BE2C (cell line): ENCODE data around the gene BIN1.

ENCODE experiments used
- DNase-seq: peaks from one replicate; pipeline ENCODE4 v3.0.0-alpha.2; 2020
- H3K27me3 ChIP-seq: fragments of 250-450 bp; sonication (Bioruptor Pico); 2 replicates; pipeline ENCODE4 v1.5.1; 2020; ENCODE audit warnings: mild to moderate bottlenecking
- H3K36me3 ChIP-seq: fragments of 250-450 bp; sonication (Bioruptor Pico); 2 replicates; pipeline ENCODE4 v1.5.1; 2020; ENCODE audit warnings: mild to moderate bottlenecking
- H3K4me1 ChIP-seq: fragments of 250-450 bp; sonication (Bioruptor Pico); 2 replicates; pipeline ENCODE4 v1.5.1; 2020
- H3K4me3 ChIP-seq: 2 replicates; pipeline ENCODE4 v1.5.1; 2011; ENCODE audit warnings: low read depth, low read length
- H3K9me3 ChIP-seq: fragments of 250-450 bp; sonication (Bioruptor Pico); 2 replicates; pipeline ENCODE4 v1.5.1; 2020
- TF ChIP-seq, protein P1 (sequence below): IDR thresholded peaks from 2 replicates; pipeline ENCODE4 v1.5.1; 2012; ENCODE audit warnings: mild to moderate bottlenecking, low read depth, low read length

The BIN1 gene

DNA sequence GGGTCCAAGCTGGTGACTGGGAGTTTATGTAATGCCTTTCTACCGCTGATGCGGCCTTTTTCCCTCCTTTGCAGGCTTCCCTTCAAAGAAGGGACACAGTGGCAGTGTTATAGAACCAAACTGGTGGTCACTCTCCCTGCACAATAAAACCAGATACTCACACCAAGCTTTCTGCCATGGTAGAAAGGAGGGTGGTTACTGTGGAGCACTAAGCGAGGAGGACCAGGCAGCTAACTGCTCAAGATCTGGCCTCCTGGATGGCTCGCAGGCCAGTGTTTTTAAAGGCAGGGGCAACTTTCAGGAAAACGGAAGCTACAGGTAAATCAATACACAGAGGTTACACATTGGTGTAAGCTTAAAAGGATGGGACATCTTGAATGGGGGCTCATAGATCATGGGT lies 89.4 kb downstream of the BIN1 start:
- Histone ChIP-seq H3K27me3 (no peaks in the 10 kb centered on the region), H3K4me1 (no peaks in the 10 kb centered on the region), H3K9me3 (no peaks in the 10 kb centered on the region), H3K4me3 (no peak overlapping the region), H3K36me3 (no peaks in the 10 kb centered on the region)
- DNase-seq = no peak
- TF ChIP-seq, protein P1, sequence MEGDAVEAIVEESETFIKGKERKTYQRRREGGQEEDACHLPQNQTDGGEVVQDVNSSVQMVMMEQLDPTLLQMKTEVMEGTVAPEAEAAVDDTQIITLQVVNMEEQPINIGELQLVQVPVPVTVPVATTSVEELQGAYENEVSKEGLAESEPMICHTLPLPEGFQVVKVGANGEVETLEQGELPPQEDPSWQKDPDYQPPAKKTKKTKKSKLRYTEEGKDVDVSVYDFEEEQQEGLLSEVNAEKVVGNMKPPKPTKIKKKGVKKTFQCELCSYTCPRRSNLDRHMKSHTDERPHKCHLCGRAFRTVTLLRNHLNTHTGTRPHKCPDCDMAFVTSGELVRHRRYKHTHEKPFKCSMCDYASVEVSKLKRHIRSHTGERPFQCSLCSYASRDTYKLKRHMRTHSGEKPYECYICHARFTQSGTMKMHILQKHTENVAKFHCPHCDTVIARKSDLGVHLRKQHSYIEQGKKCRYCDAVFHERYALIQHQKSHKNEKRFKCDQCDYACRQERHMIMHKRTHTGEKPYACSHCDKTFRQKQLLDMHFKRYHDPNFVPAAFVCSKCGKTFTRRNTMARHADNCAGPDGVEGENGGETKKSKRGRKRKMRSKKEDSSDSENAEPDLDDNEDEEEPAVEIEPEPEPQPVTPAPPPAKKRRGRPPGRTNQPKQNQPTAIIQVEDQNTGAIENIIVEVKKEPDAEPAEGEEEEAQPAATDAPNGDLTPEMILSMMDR = no peak

DNA sequence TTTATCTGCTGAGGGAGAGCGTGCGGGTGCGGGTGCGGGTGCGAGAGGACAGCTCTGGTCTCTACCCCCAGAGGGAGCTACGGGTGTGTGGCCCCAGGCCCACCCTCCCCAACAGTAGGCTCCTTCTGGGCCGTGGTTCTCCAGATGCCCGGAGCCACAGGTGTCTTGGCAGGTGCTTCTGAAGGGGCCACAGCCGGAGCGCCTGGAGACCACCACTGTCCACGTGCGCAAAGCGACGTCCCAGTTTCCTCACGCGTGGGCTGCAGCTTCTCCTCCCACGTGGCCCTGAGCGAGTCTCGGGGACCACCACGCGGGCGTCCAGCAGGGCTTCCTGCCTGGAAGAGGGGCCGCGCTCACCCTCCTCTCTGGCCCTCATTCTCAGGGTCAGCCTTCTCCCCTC lies 90.6 kb downstream of the BIN1 start:
- no peak for DNase-seq
- no peaks in the 10 kb centered on the region for H3K27me3 ChIP-seq
- no peak overlapping the region for H3K4me3 ChIP-seq
- H3K36me3 ChIP-seq = no peaks in the 10 kb centered on the region
- H3K9me3 ChIP-seq = no peaks in the 10 kb centered on the region
- TF ChIP-seq, protein P1 = no peak
- no peaks in the 10 kb centered on the region for H3K4me1 ChIP-seq

DNA sequence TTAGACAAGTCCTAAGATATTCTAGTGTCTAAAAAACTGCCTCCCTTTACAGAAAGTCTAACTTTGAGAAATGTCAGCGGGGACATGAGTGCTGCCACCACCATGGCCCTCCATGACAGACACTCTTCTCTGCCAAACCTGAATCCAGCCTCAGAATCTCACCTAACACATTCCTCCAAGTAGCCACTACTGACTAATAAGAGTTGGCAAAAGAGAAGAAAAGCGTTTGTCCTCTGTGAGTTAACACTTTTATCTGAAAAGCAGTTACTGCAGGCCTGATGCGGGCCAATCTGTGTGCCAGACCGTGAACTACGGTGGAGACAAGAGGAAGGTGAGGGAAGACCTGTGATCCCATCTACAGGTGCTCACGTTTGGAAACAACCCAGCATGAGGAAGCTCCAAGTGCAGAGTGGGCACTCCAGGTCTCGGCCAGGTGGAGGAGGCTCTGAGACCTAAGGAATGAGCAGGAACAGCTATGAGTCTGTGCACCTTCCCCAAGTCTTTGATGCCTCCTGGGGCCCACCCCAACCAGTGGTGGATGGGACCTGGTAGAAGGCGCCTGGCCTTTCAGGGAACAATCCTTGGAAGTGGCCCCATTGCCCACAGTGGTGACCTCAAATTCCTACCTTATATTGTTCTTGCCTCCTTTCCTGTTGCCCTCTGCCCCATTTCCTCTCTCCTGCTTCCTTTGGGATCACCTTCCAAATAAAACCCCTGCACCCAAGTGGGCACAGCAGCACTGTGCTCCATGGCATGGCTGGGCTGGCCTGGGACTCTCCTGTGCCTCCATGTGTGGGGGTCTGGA lies 91.6 kb downstream of the BIN1 start:
- TF ChIP-seq, protein P1 = no peak
- no peaks in the 10 kb centered on the region for H3K27me3 ChIP-seq
- no peaks in the 10 kb centered on the region for H3K9me3 ChIP-seq
- no peaks in the 10 kb centered on the region for H3K36me3 ChIP-seq
- DNase-seq = no peak
- no peaks in the 10 kb centered on the region for H3K4me1 ChIP-seq
- no peak overlapping the region for H3K4me3 ChIP-seq

DNA sequence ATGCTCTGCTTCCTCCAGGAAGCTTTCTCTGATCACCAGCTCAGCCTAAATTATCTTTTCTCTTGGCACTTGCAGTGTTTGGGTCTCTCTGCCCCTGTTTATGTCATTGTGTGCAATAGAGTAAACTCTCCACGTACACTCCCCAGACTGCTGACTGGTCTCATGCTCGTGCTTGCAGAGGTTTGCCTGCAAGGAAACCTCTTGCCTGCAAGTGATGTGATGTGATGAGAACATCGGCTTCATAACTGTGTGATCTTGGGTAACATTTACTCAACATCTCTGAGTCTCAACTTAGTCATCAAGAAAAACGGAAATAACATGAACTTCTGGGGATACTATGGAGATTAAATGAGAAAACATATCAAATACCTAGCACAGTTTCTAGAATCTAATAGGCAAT lies 92.3 kb downstream of the BIN1 start:
- Histone ChIP-seq H3K4me3 (no peak overlapping the region), H3K9me3 (no peaks in the 10 kb centered on the region), H3K27me3 (no peaks in the 10 kb centered on the region), H3K4me1 (no peaks in the 10 kb centered on the region), H3K36me3 (no peaks in the 10 kb centered on the region)
- DNase-seq = no peak
- TF ChIP-seq, protein P1 = no peak

DNA sequence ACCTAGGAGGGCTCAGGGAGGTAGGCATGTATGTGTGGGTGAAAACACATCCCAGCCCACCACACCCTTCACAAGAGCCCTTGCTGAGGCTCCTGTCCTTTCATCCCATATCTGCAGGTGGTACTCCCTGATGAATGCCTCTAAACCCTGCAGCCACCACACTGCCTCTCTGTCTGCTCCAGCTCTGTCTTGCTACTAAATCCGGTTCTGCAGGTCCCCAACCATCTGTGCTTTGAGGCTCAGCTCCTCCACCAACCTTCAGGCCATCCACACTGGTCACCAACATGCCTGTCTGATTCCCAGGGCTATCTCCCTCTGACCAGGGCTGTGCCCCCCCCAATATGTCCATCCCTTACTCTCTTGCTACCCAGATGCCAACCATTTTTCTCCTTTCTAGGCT lies 92.7 kb downstream of the BIN1 start:
- H3K4me1 ChIP-seq = no peaks in the 10 kb centered on the region
- no peaks in the 10 kb centered on the region for H3K9me3 ChIP-seq
- no peaks in the 10 kb centered on the region for H3K36me3 ChIP-seq
- no peaks in the 10 kb centered on the region for H3K27me3 ChIP-seq
- no peak overlapping the region for H3K4me3 ChIP-seq
- TF ChIP-seq, protein P1 = no peak
- DNase-seq = no peak

DNA sequence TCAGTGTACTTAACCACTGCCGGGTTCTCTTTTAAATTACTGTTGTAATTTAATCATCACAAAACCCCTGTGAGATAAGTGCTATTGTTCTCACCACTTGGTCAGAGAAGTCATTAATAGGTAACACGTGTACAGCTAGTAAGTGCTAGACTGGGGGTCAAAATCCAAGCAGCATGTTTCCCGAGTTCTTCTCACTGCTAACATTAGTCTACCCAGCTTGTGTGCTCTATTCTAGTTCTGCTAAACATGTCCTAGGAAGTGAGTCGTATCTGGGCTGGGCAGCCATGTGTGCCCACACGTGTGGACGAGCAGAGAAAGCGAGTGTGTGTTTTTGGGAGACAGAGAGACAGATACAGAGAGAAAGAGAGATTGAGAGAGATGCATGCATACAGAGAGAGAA lies 94.1 kb downstream of the BIN1 start:
- Histone ChIP-seq H3K36me3 (no peaks in the 10 kb centered on the region), H3K4me3 (no peak overlapping the region), H3K4me1 (no peaks in the 10 kb centered on the region), H3K9me3 (no peaks in the 10 kb centered on the region), H3K27me3 (no peaks in the 10 kb centered on the region)
- no peak for DNase-seq
- TF ChIP-seq, protein P1 = no peak
